Endodermal cell (in vitro differentiated cells): ENCODE results near the gene ARHGEF11. TPM values are rescaled to one million over a fixed set of nuclear protein-coding genes. Genes with fewer than 3 reads are reported as not detected.

Experiments
- DNase-seq: peaks from one replicate; pipeline ENCODE4 v3.0.0-alpha.2; 2017
- H3K27ac ChIP-seq: 2 replicates; pipeline ENCODE4 v1.5.1; 2013; ENCODE audit warnings: mild to moderate bottlenecking, low read depth, low read length, moderate library complexity
- H3K27me3 ChIP-seq: 2 replicates; pipeline ENCODE4 v1.6.1; 2013; ENCODE audit warnings: mild to moderate bottlenecking, low read length, moderate library complexity; ENCODE audit not compliant: insufficient read depth, control insufficient read depth, poor library complexity, severe bottlenecking
- H3K36me3 ChIP-seq: 2 replicates; pipeline ENCODE4 v1.7.0; 2013; ENCODE audit warnings: mild to moderate bottlenecking, low read length, moderate library complexity; ENCODE audit not compliant: control insufficient read depth, insufficient read depth
- H3K4me1 ChIP-seq: one replicate; pipeline ENCODE4 v1.7.0; 2013; ENCODE audit warnings: low read length; ENCODE audit not compliant: control insufficient read depth, insufficient read depth
- H3K4me3 ChIP-seq: 2 replicates; pipeline ENCODE4 v1.5.1; 2013; ENCODE audit warnings: mild to moderate bottlenecking, low read length, moderate library complexity
- H3K9ac ChIP-seq: 2 replicates; pipeline ENCODE4 v1.6.1; 2013; ENCODE audit warnings: mild to moderate bottlenecking, low read length, moderate library complexity; ENCODE audit not compliant: poor library complexity, severe bottlenecking; ENCODE audit errors: extremely low read depth
- H3K9me3 ChIP-seq: 2 replicates; pipeline ENCODE4 v1.6.1; 2013; ENCODE audit warnings: mild to moderate bottlenecking, low read length, moderate library complexity; ENCODE audit not compliant: control insufficient read depth
- H3K27ac Mint-ChIP-seq: 2 replicates; pipeline ENCODE4 v1.8.0; 2020; ENCODE audit warnings: mixed read lengths
- H3K27me3 Mint-ChIP-seq: 2 replicates; pipeline ENCODE4 v1.8.0; 2021; ENCODE audit warnings: mild to moderate bottlenecking, mixed read lengths; ENCODE audit not compliant: insufficient read depth
- H3K36me3 Mint-ChIP-seq: 2 replicates; pipeline ENCODE4 v1.8.0; 2020; ENCODE audit warnings: low read depth, mixed read lengths
- H3K4me1 Mint-ChIP-seq: 2 replicates; pipeline ENCODE4 v1.8.0; 2020; ENCODE audit warnings: mixed read lengths
- H3K4me3 Mint-ChIP-seq: 2 replicates; pipeline ENCODE4 v1.8.0; 2020; ENCODE audit warnings: mild to moderate bottlenecking, moderate library complexity, mixed read lengths
- H3K9me3 Mint-ChIP-seq: 2 replicates; pipeline ENCODE4 v1.8.0; 2020; ENCODE audit warnings: mild to moderate bottlenecking, mixed read lengths
- CTCF ChIP-seq: fragments of 200-600 bp; sonication (generic); conservative IDR thresholded peaks from 2 replicates; pipeline ENCODE4 v1.5.0; 2021; ENCODE audit warnings: antibody characterized with exemption, mild to moderate bottlenecking
- WGBS, 2 experiments: methylation state at CpG; one replicate each; pipeline versions ENCODE4 v1.1.5 to v1.1.7; 2013; ENCODE audit warnings: missing lambda C conversion rate in 2 of 2, mixed read lengths in 1 of 2; ENCODE audit not compliant: insufficient coverage in 1 of 2, insufficient read length in 1 of 2; 5-methylcytosine and 5-hydroxymethylcytosine counted together
- total RNA-seq, 2 donors: library from RNA; stranded (reverse); fragmentation: NEBNext Ultra II Directional in 1 of 2; extraction: Animal tissue kit (Norgen Biotek cat#: 25700) in 1 of 2; gene quantifications; 2 replicates in 1 of 2; 3 replicates in 1 of 2; pipeline ENCODE4 v1.2.1, GENCODE V29; 2021

Gene ARHGEF11
- total RNA-seq, 2 donors from 2014 or later = 54.2 to 56.5 TPM

- peaks cover 3% of the 10 kb centered on the region for H3K4me1 Mint-ChIP-seq
These were observed 143.3 kb downstream of the ARHGEF11 start for GRCh38 chr1:156901966-156902915.

GRCh38 chr1:156901590-156901900, 144.0 kb downstream of the ARHGEF11 start:
- Histone ChIP-seq H3K9ac (no peak overlapping the region), H3K4me3 (no peak overlapping the region), H3K27ac (no peak overlapping the region), H3K27me3 (no peaks in the 10 kb centered on the region), H3K4me1 (no peaks in the 10 kb centered on the region), H3K36me3 (no peaks in the 10 kb centered on the region), H3K9me3 (no peaks in the 10 kb centered on the region)
- no peaks in the 10 kb centered on the region for H3K9me3 Mint-ChIP-seq
- H3K4me3 Mint-ChIP-seq = no peak overlapping the region
- 86 to 97% methylated on average over 3 to 4 of the region's 4 CpGs for WGBS, 2 experiments
- no peak for DNase-seq
- peaks cover 18% of the 10 kb centered on the region for H3K27me3 Mint-ChIP-seq
- TF ChIP-seq CTCF = no peak
- H3K36me3 Mint-ChIP-seq = no peaks in the 10 kb centered on the region
- H3K27ac Mint-ChIP-seq = no peak overlapping the region
- peaks cover 3% of the 10 kb centered on the region for H3K4me1 Mint-ChIP-seq

More at GRCh38 chr1:156901966-156902915, 143.3 kb downstream of the ARHGEF11 start:
- Histone ChIP-seq H3K4me3 (no peak overlapping the region), H3K9me3 (no peaks in the 10 kb centered on the region), H3K27me3 (no peaks in the 10 kb centered on the region), H3K4me1 (no peaks in the 10 kb centered on the region), H3K36me3 (no peaks in the 10 kb centered on the region), H3K9ac (no peak overlapping the region), H3K27ac (no peak overlapping the region)
- no peak for DNase-seq
- Mint-ChIP-seq H3K36me3 (no peaks in the 10 kb centered on the region), H3K9me3 (no peaks in the 10 kb centered on the region), H3K4me3 (no peak overlapping the region), H3K27me3 (peaks cover 20% of the 10 kb centered on the region), H3K27ac (no peak overlapping the region)
- 84 to 91% methylated on average over 12 to 22 of the region's 23 CpGs for WGBS, 2 experiments
- TF ChIP-seq CTCF = no peak

- Histone ChIP-seq H3K4me1 (no peaks in the 10 kb centered on the region), H3K27me3 (no peaks in the 10 kb centered on the region)
- 80 to 84% methylated on average over 1 to 6 of the region's 6 CpGs for WGBS, 2 experiments
These were observed 144.5 kb downstream of the ARHGEF11 start for GRCh38 chr1:156900896-156901589.

More at GRCh38 chr1:156900896-156901589, 144.5 kb downstream of the ARHGEF11 start:
- Histone ChIP-seq H3K27ac (no peak overlapping the region), H3K9ac (no peak overlapping the region), H3K9me3 (no peaks in the 10 kb centered on the region), H3K36me3 (no peaks in the 10 kb centered on the region), H3K4me3 (no peak overlapping the region)
- H3K4me3 Mint-ChIP-seq = no peak overlapping the region
- no peak for TF ChIP-seq CTCF
- no peak overlapping the region for H3K27ac Mint-ChIP-seq
- H3K27me3 Mint-ChIP-seq = peaks cover 18% of the 10 kb centered on the region
- H3K9me3 Mint-ChIP-seq = no peaks in the 10 kb centered on the region
- peaks cover 3% of the 10 kb centered on the region for H3K4me1 Mint-ChIP-seq
- no peak for DNase-seq
- no peaks in the 10 kb centered on the region for H3K36me3 Mint-ChIP-seq
